ENCODE measurements around the gene LATS2.
"Not testable (repeated sequence)": the region's sequence is repeated elsewhere in the genome, so short reads cannot be mapped to it uniquely, and the experiment has no call there.

Gene LATS2

DNA sequence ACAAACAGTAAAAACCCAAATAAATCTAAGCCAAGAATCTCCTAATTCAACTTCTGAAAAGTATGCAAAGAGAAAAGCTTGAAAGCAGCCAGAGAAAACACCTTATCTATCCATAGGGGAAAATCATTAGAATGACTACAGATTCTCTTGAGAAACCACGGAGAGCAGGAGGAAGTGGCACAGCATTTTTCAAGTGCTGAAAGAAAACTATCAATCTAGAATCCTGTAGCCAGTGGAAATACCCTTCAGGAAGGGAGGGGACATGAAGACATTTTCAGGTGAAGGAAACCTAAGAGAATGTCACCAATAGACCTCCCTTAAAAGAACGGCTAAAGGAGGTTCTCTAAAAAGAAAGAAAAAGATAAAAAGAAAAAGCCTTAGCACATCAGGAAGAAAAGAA is 92.6 kb downstream of the LATS2 start:
- no peak overlapping the region for H3K4ac ChIP-seq (ENCODE audit: low read depth, low read length)
- H4K8ac ChIP-seq (ENCODE audit: low read depth, low read length), result no peak overlapping the region
- peaks cover 2% of the 10 kb centered on the region for H3K79me1 ChIP-seq (ENCODE audit: low read length)
- H4K12ac ChIP-seq (ENCODE audit: low read depth, low read length), result no peak overlapping the region
- no peaks in the 10 kb centered on the region for H3K9me3 ChIP-seq (ENCODE audit: insufficient read depth, low read depth, low read length)
- peaks cover 0 to 2% of the 10 kb centered on the region in 2 experiments for H3K4me1 ChIP-seq (ENCODE audit: control insufficient read depth in 1 of 2, insufficient read depth in 2 of 2, low read length in 2 of 2)
- no peak overlapping the region for H3K4me3 ChIP-seq (ENCODE audit: low read depth, low read length)
- H3K4me2 ChIP-seq (ENCODE audit: low read length), result no peak overlapping the region
- no peak overlapping the region for H3K14ac ChIP-seq (ENCODE audit: low read length)
- WGBS (ENCODE audit: extremely low coverage, insufficient coverage, insufficient read length), result no CpG with 5 or more reads among the region's 2 CpGs
- H3K79me2 ChIP-seq (ENCODE audit: control insufficient read depth, insufficient read depth, low read length, poor library complexity), result no peaks in the 10 kb centered on the region
- no peak overlapping the region for H2AK5ac ChIP-seq (ENCODE audit: low read length)
- no peak overlapping the region for H2BK120ac ChIP-seq (ENCODE audit: insufficient read depth, low read length, poor library complexity)
- no peak overlapping the region for H3K9ac ChIP-seq (ENCODE audit: low read length)
- H2AFZ ChIP-seq (ENCODE audit: insufficient read depth, low read length, poor library complexity), result no peak overlapping the region
- H3K23ac ChIP-seq (ENCODE audit: low read length), result no peak overlapping the region
- peak in 1 of 2 donors; percentile 8 for DNase-seq
- H3K18ac ChIP-seq (ENCODE audit: low read length), result no peak overlapping the region
- H3K27ac ChIP-seq (ENCODE audit: low read depth, low read length), result no peak overlapping the region
- peaks cover 0 to 2% of the 10 kb centered on the region in 2 experiments for H3K36me3 ChIP-seq (ENCODE audit: control insufficient read depth in 1 of 2, insufficient read depth in 2 of 2, low read length in 2 of 2)
- no peak overlapping the region for H4K91ac ChIP-seq (ENCODE audit: low read depth, low read length)
- no peaks in the 10 kb centered on the region for H3K27me3 ChIP-seq (ENCODE audit: insufficient read depth, low read length)
- H2BK5ac ChIP-seq (ENCODE audit: low read depth, low read length, poor library complexity), result no peak overlapping the region
- no peak overlapping the region for H2BK12ac ChIP-seq (ENCODE audit: low read length)

DNA sequence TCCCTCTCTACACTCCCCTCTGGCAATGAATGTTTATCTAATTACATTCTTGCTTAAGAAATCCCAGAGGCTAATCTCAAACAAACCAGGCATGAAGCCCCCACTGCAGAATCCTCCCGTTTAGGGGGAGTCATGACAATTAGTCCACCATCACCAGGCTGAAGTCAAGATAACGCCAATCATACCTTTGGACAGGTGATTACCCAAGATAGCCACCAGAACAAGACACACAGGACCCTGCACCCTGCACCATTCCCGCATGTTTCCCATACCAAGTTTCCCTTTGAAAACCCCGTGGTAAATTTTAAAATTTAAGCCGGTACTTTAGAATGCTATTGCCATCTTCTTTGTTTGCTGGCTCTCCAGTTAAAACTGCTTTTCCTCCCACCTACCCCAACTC is 94.0 kb downstream of the LATS2 start:
- no CpG with 5 or more reads among the region's 5 CpGs for WGBS (ENCODE audit: extremely low coverage, insufficient coverage, insufficient read length)
- H4K8ac ChIP-seq (ENCODE audit: low read depth, low read length), result no peak overlapping the region

DNA sequence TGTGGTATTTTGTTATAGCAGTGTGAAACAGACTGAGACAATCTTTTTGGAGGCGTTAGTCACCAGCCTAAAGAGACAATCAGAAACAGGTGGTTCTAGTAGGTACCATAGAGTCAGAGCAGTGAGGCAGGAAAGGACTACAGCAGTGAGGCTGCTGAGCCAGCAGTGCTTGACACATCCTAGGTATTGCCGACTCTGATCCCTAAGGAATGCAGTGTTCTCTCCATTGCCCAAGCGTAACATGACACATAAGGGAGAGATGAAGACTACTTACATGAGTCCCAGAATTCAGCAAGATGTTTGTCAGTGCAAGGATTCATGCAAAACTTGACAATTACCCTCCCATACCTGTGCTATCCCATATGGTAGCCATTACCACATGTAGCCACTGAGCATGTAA is 96.5 kb downstream of the LATS2 start:
- H3K23ac ChIP-seq (ENCODE audit: low read length), result no peak overlapping the region
- no CpG with 5 or more reads among the region's 3 CpGs for WGBS (ENCODE audit: extremely low coverage, insufficient coverage, insufficient read length)
- no peak overlapping the region for H3K14ac ChIP-seq (ENCODE audit: low read length)
- no peak overlapping the region for H2AFZ ChIP-seq (ENCODE audit: insufficient read depth, low read length, poor library complexity)
- no peak overlapping the region for H2BK5ac ChIP-seq (ENCODE audit: low read depth, low read length, poor library complexity)
- no peaks in the 10 kb centered on the region for H3K79me2 ChIP-seq (ENCODE audit: control insufficient read depth, insufficient read depth, low read length, poor library complexity)
- peak; percentile 72 to 89 for DNase-seq
- no peaks in the 10 kb centered on the region for H3K27me3 ChIP-seq (ENCODE audit: insufficient read depth, low read length)
- H4K8ac ChIP-seq (ENCODE audit: low read depth, low read length), result no peak overlapping the region
- H3K4me3 ChIP-seq (ENCODE audit: low read depth, low read length), result no peak overlapping the region
- H3K36me3 ChIP-seq (ENCODE audit: control insufficient read depth in 1 of 2, insufficient read depth in 2 of 2, low read length in 2 of 2), result no peaks in the 10 kb centered on the region
- no peak overlapping the region for H2BK120ac ChIP-seq (ENCODE audit: insufficient read depth, low read length, poor library complexity)
- no peak overlapping the region for H3K27ac ChIP-seq (ENCODE audit: low read depth, low read length)
- no peak overlapping the region for H4K91ac ChIP-seq (ENCODE audit: low read depth, low read length)
- no peaks in the 10 kb centered on the region for H3K4me1 ChIP-seq (ENCODE audit: control insufficient read depth in 1 of 2, insufficient read depth in 2 of 2, low read length in 2 of 2)
- H3K9me3 ChIP-seq (ENCODE audit: insufficient read depth, low read depth, low read length), result no peaks in the 10 kb centered on the region
- H3K4ac ChIP-seq (ENCODE audit: low read depth, low read length), result no peak overlapping the region
- H3K18ac ChIP-seq (ENCODE audit: low read length), result no peak overlapping the region
- peaks cover 2% of the 10 kb centered on the region for H3K79me1 ChIP-seq (ENCODE audit: low read length)
- H3K4me2 ChIP-seq (ENCODE audit: low read length), result no peak overlapping the region
- no peak overlapping the region for H2AK5ac ChIP-seq (ENCODE audit: low read length)
- no peak overlapping the region for H4K12ac ChIP-seq (ENCODE audit: low read depth, low read length)
- no peak overlapping the region for H3K9ac ChIP-seq (ENCODE audit: low read length)
- no peak overlapping the region for H2BK12ac ChIP-seq (ENCODE audit: low read length)

More for the DNA sequence above, 94.0 kb downstream of the LATS2 start:
- Histone ChIP-seq H3K4me1 (ENCODE audit: control insufficient read depth in 1 of 2, insufficient read depth in 2 of 2, low read length in 2 of 2) (no peaks in the 10 kb centered on the region), H2BK120ac (ENCODE audit: insufficient read depth, low read length, poor library complexity) (no peak overlapping the region), H3K9ac (ENCODE audit: low read length) (no peak overlapping the region), H3K27ac (ENCODE audit: low read depth, low read length) (no peak overlapping the region), H3K27me3 (ENCODE audit: insufficient read depth, low read length) (no peaks in the 10 kb centered on the region), H3K23ac (ENCODE audit: low read length) (no peak overlapping the region), H2BK12ac (ENCODE audit: low read length) (no peak overlapping the region), H4K91ac (ENCODE audit: low read depth, low read length) (no peak overlapping the region), H2BK5ac (ENCODE audit: low read depth, low read length, poor library complexity) (no peak overlapping the region), H3K14ac (ENCODE audit: low read length) (no peak overlapping the region), H3K4ac (ENCODE audit: low read depth, low read length) (no peak overlapping the region), H3K36me3 (ENCODE audit: control insufficient read depth in 1 of 2, insufficient read depth in 2 of 2, low read length in 2 of 2) (no peaks in the 10 kb centered on the region), H3K4me2 (ENCODE audit: low read length) (no peak overlapping the region), H2AFZ (ENCODE audit: insufficient read depth, low read length, poor library complexity) (no peak overlapping the region), H3K79me1 (ENCODE audit: low read length) (peaks cover 2% of the 10 kb centered on the region), H2AK5ac (ENCODE audit: low read length) (no peak overlapping the region), H3K79me2 (ENCODE audit: control insufficient read depth, insufficient read depth, low read length, poor library complexity) (no peaks in the 10 kb centered on the region), H4K12ac (ENCODE audit: low read depth, low read length) (no peak overlapping the region), H3K18ac (ENCODE audit: low read length) (no peak overlapping the region), H3K4me3 (ENCODE audit: low read depth, low read length) (no peak overlapping the region), H3K9me3 (ENCODE audit: insufficient read depth, low read depth, low read length) (no peaks in the 10 kb centered on the region)
- peak; percentile 37 to 74 for DNase-seq

DNA sequence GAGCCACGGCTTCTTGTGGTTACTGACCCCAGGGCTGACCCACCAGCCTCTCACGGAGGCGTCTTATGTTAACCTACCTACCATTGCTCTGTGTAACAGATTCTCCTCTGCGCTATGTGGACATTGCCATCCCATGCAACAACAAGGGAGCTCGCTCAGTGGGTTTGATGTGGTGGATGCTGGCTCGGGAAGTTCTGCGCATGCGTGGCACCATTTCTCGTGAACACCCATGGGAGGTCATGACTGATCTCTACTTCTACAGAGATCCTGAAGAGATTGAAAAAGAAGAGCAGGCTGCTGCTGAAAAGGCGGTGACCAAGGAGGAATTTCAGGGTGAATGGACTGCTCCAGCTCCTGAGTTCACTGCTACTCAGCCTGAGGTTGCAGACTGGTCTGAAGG is 99.7 kb downstream of the LATS2 start:
- not testable (repeated sequence) for H2BK120ac ChIP-seq (ENCODE audit: insufficient read depth, low read length, poor library complexity); H4K12ac ChIP-seq (ENCODE audit: low read depth, low read length); H3K23ac ChIP-seq (ENCODE audit: low read length); H3K36me3 ChIP-seq (ENCODE audit: control insufficient read depth in 1 of 2, insufficient read depth in 2 of 2, low read length in 2 of 2); H2AK5ac ChIP-seq (ENCODE audit: low read length); H3K14ac ChIP-seq (ENCODE audit: low read length); H3K79me1 ChIP-seq (ENCODE audit: low read length); H3K4me2 ChIP-seq (ENCODE audit: low read length); H3K27me3 ChIP-seq (ENCODE audit: insufficient read depth, low read length); H3K27ac ChIP-seq (ENCODE audit: low read depth, low read length); H4K91ac ChIP-seq (ENCODE audit: low read depth, low read length); DNase-seq; H3K4me3 ChIP-seq (ENCODE audit: low read depth, low read length); H2BK12ac ChIP-seq (ENCODE audit: low read length); H3K18ac ChIP-seq (ENCODE audit: low read length); H3K9ac ChIP-seq (ENCODE audit: low read length); H4K8ac ChIP-seq (ENCODE audit: low read depth, low read length); H3K4ac ChIP-seq (ENCODE audit: low read depth, low read length); H3K4me1 ChIP-seq (ENCODE audit: control insufficient read depth in 1 of 2, insufficient read depth in 2 of 2, low read length in 2 of 2); H3K79me2 ChIP-seq (ENCODE audit: control insufficient read depth, insufficient read depth, low read length, poor library complexity); H2BK5ac ChIP-seq (ENCODE audit: low read depth, low read length, poor library complexity); H3K9me3 ChIP-seq (ENCODE audit: insufficient read depth, low read depth, low read length); H2AFZ ChIP-seq (ENCODE audit: insufficient read depth, low read length, poor library complexity)
- WGBS (ENCODE audit: extremely low coverage, insufficient coverage, insufficient read length), result no CpG with 5 or more reads among the region's 10 CpGs

Data from trophoblast cell (in vitro differentiated cells and primary cell).